ENCODE data around the gene GLP2R.

Gene GLP2R

GRCh38 chr17:9824797-9825338 is 856 bp upstream of the GLP2R start:
- no peak overlapping the region for H3K27ac ChIP-seq
- TF ChIP-seq CTCF (conservative IDR thresholded peaks at IDR 0.05) (no peak), ZFX (IDR thresholded peaks at IDR 0.05) (no peak)

GRCh38 chr17:9828296-9829295 is 2.9 kb downstream of the GLP2R start:
- TF ChIP-seq ZFX (IDR thresholded peaks at IDR 0.05) (no peak), CTCF (conservative IDR thresholded peaks at IDR 0.05) (no peak)
- H3K27ac ChIP-seq: no peak overlapping the region

- no peak overlapping the region for H3K27ac ChIP-seq
- TF ChIP-seq ZFX (IDR thresholded peaks at IDR 0.05): no peak
- no peak for TF ChIP-seq CTCF (conservative IDR thresholded peaks at IDR 0.05)
Observed at GRCh38 chr17:9829343-9829742, 3.6 kb downstream of the GLP2R start.

- no peak overlapping the region for H3K27ac ChIP-seq
- no peak for TF ChIP-seq CTCF (conservative IDR thresholded peaks at IDR 0.05)
- no peak for TF ChIP-seq ZFX (IDR thresholded peaks at IDR 0.05)
Observed at GRCh38 chr17:9830711-9831110, 5.0 kb downstream of the GLP2R start.

GRCh38 chr17:9833922-9834321 is 8.2 kb downstream of the GLP2R start:
- no peak overlapping the region for H3K27ac ChIP-seq
- TF ChIP-seq CTCF (conservative IDR thresholded peaks at IDR 0.05) (no peak), ZFX (IDR thresholded peaks at IDR 0.05) (no peak)

- H3K27ac ChIP-seq: no peak overlapping the region
- TF ChIP-seq ZFX (IDR thresholded peaks at IDR 0.05): no peak
- no peak for TF ChIP-seq CTCF (conservative IDR thresholded peaks at IDR 0.05)
Observed at GRCh38 chr17:9837551-9838471, 12.1 kb downstream of the GLP2R start.

Measured in C4-2B (cell line).